ENCODE data around the gene PFKL.

DNA sequence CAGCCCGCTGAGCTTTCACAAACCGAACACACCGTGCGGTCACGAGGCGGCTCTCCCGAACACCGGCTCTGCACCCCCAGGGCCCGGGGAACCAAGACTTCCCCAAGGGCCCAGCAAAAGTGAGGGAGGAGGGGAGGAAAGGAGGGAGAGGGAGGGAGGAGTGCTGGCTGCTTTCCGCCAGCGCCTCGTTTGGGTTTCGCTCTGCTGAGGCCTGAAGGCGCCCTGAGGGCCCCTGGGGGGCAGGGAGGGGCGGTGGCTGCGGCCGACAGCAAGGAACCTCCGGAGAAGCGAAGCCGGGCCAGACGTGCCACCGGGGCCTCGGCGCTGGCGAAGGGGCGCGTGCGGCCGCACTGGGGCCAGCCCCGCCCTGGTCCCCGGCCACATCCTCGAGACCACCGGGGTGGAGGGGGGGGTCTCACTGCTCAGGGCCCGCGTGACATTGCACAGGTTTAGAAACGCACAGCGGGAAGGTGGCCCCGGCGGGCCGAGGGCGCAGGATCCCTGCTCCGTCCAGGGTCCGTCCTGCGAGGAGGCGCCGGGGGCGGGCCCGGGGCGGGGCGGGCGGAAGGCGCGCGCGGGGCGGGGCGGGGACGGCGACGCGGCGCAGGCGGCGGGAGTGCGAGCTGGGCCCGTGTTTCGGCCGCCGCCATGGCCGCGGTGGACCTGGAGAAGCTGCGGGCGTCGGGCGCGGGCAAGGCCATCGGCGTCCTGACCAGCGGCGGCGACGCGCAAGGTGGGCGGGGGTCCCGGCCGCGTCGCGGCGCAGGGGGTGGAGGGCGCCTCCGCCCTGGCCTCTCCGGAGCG lies at the start of gene PFKL:
- TF ChIP-seq, protein P1, sequence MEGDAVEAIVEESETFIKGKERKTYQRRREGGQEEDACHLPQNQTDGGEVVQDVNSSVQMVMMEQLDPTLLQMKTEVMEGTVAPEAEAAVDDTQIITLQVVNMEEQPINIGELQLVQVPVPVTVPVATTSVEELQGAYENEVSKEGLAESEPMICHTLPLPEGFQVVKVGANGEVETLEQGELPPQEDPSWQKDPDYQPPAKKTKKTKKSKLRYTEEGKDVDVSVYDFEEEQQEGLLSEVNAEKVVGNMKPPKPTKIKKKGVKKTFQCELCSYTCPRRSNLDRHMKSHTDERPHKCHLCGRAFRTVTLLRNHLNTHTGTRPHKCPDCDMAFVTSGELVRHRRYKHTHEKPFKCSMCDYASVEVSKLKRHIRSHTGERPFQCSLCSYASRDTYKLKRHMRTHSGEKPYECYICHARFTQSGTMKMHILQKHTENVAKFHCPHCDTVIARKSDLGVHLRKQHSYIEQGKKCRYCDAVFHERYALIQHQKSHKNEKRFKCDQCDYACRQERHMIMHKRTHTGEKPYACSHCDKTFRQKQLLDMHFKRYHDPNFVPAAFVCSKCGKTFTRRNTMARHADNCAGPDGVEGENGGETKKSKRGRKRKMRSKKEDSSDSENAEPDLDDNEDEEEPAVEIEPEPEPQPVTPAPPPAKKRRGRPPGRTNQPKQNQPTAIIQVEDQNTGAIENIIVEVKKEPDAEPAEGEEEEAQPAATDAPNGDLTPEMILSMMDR (IDR thresholded peaks at IDR 0.05; ENCODE audit: low read length), result 0 out of 2 replicates have a peak, but pooled peaks have one; percentile 4
- no peak for TF ChIP-seq EZH2 (optimal IDR thresholded peaks at IDR 0.05; ENCODE audit: low read depth, low read length)

All from MM.1S (cell line).